ENCODE data around the gene WNT2B. TPM values are rescaled to one million over a fixed set of nuclear protein-coding genes. Genes with fewer than 3 reads are reported as not detected.
A peak's percentile ranks its signal among the peaks of the same experiment; 100 is the strongest.

The WNT2B gene
- total and polyA plus RNA-seq, 9 of the 15 experiments (the other 6 are each of a cell fraction or from before 2014, with no cell fraction given), result 0.02 to 0.06 (median 0.04) TPM; not detected in 3

DNA sequence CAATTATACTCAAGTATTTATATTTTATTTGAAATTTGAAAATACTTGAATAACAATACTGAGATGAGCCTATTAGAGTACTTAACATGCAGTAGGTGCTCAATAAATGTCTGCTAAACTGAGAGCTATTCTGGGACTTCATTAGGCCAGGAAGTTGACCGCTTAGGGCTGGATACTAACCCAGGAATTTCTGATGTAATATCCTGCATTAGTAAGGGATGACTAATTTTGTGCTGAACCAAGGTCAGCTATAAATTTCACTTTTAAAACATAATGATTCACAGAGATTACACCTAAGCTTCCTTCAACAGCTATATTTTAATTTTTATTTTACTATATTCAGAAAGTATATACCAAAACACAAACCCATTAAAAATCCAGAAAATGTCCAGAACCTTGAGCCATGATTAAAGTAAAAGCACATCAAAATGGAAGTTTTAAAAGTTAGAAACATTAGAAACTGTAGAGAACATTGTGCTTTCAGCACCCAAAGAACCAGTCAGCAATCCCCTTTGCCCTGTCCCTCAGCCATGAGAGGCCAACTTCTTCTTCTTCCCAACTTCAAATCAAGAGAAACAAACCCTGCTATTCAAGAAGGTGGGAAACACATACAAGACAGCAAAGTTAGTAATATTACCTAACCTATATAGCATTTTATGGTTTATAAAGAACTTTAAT, 35.4 kb downstream of the WNT2B start (continued):
- TF ChIP-seq HDGF (IDR thresholded peaks at IDR 0.05) (no peak), RBM25 (IDR thresholded peaks at IDR 0.05; ENCODE audit: low read depth, low read length, severe bottlenecking) (peak; percentile 15), ZNF212 (CRISPR knock-in tag; IDR thresholded peaks at IDR 0.05) (no peak), U2AF2 (optimal IDR thresholded peaks at IDR 0.05; ENCODE audit: low read depth, low read length) (no peak), FOSL1 (tag; conservative IDR thresholded peaks at IDR 0.05) (peak; percentile 92), JUND (IDR thresholded peaks at IDR 0.05; ENCODE audit: borderline replicate concordance, low read depth, low read length) (peak; percentile 64; the same call in 1 of the 2 replicates), JUND (tag; IDR thresholded peaks at IDR 0.05; ENCODE audit: borderline replicate concordance, low read depth, low read length) (peak; percentile 31; the same call in 1 of the 3 replicates), ARID1B (IDR thresholded peaks at IDR 0.05) (peak; percentile 34), FOS (IDR thresholded peaks at IDR 0.05; ENCODE audit: extremely low read depth, insufficient read length) (no peak), BACH1 (tag; IDR thresholded peaks at IDR 0.05) (peak; percentile 40; the same call in 1 of the 2 replicates), CCNT2 (IDR thresholded peaks at IDR 0.05; ENCODE audit: borderline replicate concordance, extremely low read depth, insufficient read length, low read depth, low read length) (no peak), MED1 (CRISPR knock-in tag; IDR thresholded peaks at IDR 0.05; ENCODE audit: borderline replicate concordance) (no peak), RAD21 (CRISPR knock-in tag; conservative IDR thresholded peaks at IDR 0.05 in 1 of 2, IDR thresholded peaks at IDR 0.05 in 1 of 2) (no peak), EWSR1 (IDR thresholded peaks at IDR 0.05; ENCODE audit: borderline replicate concordance, low read depth, partially characterized antibody) (no peak), COPS2 (conservative IDR thresholded peaks at IDR 0.05) (no peak), POLR2H (tag; IDR thresholded peaks at IDR 0.05; ENCODE audit: low read depth) (peak; percentile 37; the same call in 1 of the 2 replicates), ZKSCAN8 (CRISPR knock-in tag; IDR thresholded peaks at IDR 0.05) (peak; percentile 98), TCF7L2 (IDR thresholded peaks at IDR 0.05; ENCODE audit: low read depth, low read length) (no peak)
- TF ChIP-seq, protein P1, sequence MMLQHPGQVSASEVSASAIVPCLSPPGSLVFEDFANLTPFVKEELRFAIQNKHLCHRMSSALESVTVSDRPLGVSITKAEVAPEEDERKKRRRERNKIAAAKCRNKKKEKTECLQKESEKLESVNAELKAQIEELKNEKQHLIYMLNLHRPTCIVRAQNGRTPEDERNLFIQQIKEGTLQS (IDR thresholded peaks at IDR 0.05), result peak; percentile 89
- TF ChIP-seq, protein P1 (CRISPR knock-in tag; conservative IDR thresholded peaks at IDR 0.05), result no peak
- TF ChIP-seq, protein P2, sequence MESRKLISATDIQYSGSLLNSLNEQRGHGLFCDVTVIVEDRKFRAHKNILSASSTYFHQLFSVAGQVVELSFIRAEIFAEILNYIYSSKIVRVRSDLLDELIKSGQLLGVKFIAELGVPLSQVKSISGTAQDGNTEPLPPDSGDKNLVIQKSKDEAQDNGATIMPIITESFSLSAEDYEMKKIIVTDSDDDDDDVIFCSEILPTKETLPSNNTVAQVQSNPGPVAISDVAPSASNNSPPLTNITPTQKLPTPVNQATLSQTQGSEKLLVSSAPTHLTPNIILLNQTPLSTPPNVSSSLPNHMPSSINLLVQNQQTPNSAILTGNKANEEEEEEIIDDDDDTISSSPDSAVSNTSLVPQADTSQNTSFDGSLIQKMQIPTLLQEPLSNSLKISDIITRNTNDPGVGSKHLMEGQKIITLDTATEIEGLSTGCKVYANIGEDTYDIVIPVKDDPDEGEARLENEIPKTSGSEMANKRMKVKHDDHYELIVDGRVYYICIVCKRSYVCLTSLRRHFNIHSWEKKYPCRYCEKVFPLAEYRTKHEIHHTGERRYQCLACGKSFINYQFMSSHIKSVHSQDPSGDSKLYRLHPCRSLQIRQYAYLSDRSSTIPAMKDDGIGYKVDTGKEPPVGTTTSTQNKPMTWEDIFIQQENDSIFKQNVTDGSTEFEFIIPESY (CRISPR knock-in tag; IDR thresholded peaks at IDR 0.05), result no peak
- TF ChIP-seq, protein P3, sequence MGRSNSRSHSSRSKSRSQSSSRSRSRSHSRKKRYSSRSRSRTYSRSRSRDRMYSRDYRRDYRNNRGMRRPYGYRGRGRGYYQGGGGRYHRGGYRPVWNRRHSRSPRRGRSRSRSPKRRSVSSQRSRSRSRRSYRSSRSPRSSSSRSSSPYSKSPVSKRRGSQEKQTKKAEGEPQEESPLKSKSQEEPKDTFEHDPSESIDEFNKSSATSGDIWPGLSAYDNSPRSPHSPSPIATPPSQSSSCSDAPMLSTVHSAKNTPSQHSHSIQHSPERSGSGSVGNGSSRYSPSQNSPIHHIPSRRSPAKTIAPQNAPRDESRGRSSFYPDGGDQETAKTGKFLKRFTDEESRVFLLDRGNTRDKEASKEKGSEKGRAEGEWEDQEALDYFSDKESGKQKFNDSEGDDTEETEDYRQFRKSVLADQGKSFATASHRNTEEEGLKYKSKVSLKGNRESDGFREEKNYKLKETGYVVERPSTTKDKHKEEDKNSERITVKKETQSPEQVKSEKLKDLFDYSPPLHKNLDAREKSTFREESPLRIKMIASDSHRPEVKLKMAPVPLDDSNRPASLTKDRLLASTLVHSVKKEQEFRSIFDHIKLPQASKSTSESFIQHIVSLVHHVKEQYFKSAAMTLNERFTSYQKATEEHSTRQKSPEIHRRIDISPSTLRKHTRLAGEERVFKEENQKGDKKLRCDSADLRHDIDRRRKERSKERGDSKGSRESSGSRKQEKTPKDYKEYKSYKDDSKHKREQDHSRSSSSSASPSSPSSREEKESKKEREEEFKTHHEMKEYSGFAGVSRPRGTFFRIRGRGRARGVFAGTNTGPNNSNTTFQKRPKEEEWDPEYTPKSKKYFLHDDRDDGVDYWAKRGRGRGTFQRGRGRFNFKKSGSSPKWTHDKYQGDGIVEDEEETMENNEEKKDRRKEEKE (IDR thresholded peaks at IDR 0.05; ENCODE audit: borderline replicate concordance in 1 of 2, control insufficient read depth in 1 of 2, low read depth in 2 of 2, low read length in 1 of 2), result no peak

Measured in K562 (cell line).